ENCODE data around the gene C19orf44.

GRCh38 chr19:16459680-16460079 is 36.5 kb upstream of the C19orf44 start:
- TF ChIP-seq CTCF (IDR thresholded peaks at IDR 0.05) (no peak), POLR2A (IDR thresholded peaks at IDR 0.05) (no peak)

Data from body of pancreas (tissue), 4 donors.